Testis (tissue), 2 donors: ENCODE data around the gene PLEKHG5.

Source experiments
- POLR2A ChIP-seq: fragments of 450-650 bp; IDR thresholded peaks from one replicate; pipeline ENCODE4 v1.6.1; 2017; ENCODE audit warnings: antibody characterized with exemption, mild to moderate bottlenecking, moderate library complexity
- TF ChIP-seq, protein P1 (sequence below), 3 experiments: fragments of 450-650 bp in 2 of 3; fragments of 200-600 bp in 1 of 3; sonication (generic) in 1 of 3; IDR thresholded peaks; one replicate each; pipeline ENCODE4 v1.5.1; 2016 to 2019; ENCODE audit warnings: antibody characterized with exemption in 3 of 3, mild to moderate bottlenecking in 2 of 3, moderate library complexity in 1 of 3

DNA sequence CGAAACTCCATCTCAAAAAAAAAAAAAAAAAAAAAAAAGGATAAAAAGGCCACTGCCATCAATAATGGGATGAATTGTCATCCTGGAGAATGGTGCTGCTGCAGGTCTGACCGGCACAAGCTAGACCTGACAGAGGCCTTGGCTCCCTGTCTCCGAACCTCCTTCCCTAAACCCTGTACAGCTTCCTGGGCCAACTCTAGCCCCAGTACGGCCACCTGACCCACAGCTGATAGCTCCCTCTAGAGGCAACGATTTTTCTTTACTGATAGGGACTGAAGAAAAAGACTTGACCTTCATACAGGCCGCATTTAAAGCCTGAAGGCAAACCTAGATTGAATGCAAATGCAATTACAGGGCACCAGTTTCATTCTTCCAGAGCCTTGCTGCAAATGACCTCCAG lies 32.1 kb upstream of the PLEKHG5 start:
- TF ChIP-seq, protein P1, sequence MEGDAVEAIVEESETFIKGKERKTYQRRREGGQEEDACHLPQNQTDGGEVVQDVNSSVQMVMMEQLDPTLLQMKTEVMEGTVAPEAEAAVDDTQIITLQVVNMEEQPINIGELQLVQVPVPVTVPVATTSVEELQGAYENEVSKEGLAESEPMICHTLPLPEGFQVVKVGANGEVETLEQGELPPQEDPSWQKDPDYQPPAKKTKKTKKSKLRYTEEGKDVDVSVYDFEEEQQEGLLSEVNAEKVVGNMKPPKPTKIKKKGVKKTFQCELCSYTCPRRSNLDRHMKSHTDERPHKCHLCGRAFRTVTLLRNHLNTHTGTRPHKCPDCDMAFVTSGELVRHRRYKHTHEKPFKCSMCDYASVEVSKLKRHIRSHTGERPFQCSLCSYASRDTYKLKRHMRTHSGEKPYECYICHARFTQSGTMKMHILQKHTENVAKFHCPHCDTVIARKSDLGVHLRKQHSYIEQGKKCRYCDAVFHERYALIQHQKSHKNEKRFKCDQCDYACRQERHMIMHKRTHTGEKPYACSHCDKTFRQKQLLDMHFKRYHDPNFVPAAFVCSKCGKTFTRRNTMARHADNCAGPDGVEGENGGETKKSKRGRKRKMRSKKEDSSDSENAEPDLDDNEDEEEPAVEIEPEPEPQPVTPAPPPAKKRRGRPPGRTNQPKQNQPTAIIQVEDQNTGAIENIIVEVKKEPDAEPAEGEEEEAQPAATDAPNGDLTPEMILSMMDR (IDR thresholded peaks at IDR 0.05) = peak in 2 of 3 experiments; percentile 17 to 36
- no peak for TF ChIP-seq POLR2A
